GM12878 (cell line): ENCODE results near the gene ALPK1. TPM values are rescaled to one million over a fixed set of nuclear protein-coding genes. Genes with fewer than 3 reads are reported as not detected.

Source experiments
- ATAC-seq: fragments of 200-7000 bp; cut with Tn5 transposase; 3 replicates; pipeline ENCODE4 v1.9.1; 2020; ENCODE audit warnings: mild to moderate bottlenecking, moderate library complexity
- BruUV-seq: library from RNA; stranded (reverse); fragments of 400-500 nt; replicated peaks from 2 replicates; lab custom pipeline; 2021; lab: Mats Ljungman, UMichigan
- CTCF ChIA-PET: fragments of 300-600 bp; sonication (Branson Sonifier 250); formaldehyde crosslinking; extraction: SDS; loops from one replicate; lab custom pipeline; 2021; ENCODE audit warnings: inconsistent platforms; lab: Yijun Ruan, JAX
- POLR2A ChIA-PET: fragments of 350-600 bp; formaldehyde crosslinking; extraction: SDS; loops from one replicate; lab custom pipeline; 2021; ENCODE audit warnings: inconsistent platforms; lab: Charles Lee
- RAD21 ChIA-PET: fragments of 300-600 bp; sonication (Branson Sonifier 250); formaldehyde crosslinking; loops from one replicate; lab custom pipeline; 2023; ENCODE audit warnings: antibody characterized with exemption; ENCODE audit not compliant: unreplicated experiment; lab: Charles Lee
- SMC1A ChIA-PET: fragments of 300-600 bp; sonication (Branson Sonifier 250); formaldehyde crosslinking; loops from one replicate; lab custom pipeline; 2023; ENCODE audit not compliant: unreplicated experiment, uncharacterized antibody; lab: Charles Lee
- DNase-seq: peaks from one replicate; pipeline ENCODE4 v3.0.0-alpha.2; 2011; ENCODE audit warnings: low read depth, low spot score
- FAIRE-seq: peaks from 3 replicates; lab custom pipeline; 2011; peaks lifted over from hg19 to GRCh38; lab: Jason Lieb, UNC
- H2AFZ ChIP-seq: 2 replicates; pipeline ENCODE4 v1.6.0; 2011; ENCODE audit warnings: low read depth, low read length, control low read depth; ENCODE audit not compliant: control insufficient read depth
- H3K27ac ChIP-seq: 2 replicates; pipeline ENCODE4 v1.5.1; 2011; ENCODE audit warnings: control low read depth; ENCODE audit not compliant: control insufficient read depth, insufficient read depth
- H3K27me3 ChIP-seq, 2 experiments: replicated peaks in 1 of 2; 2 replicates each; pipeline versions ENCODE4 v1.6.0 to v1.6.1; 2011; ENCODE audit warnings: low read length in 1 of 2; ENCODE audit not compliant: control insufficient read depth in 2 of 2, insufficient read depth in 2 of 2
- H3K36me3 ChIP-seq, 2 experiments: 2 replicates each; pipeline ENCODE4 v1.5.1; 2011; ENCODE audit warnings: low read length in 1 of 2; ENCODE audit not compliant: control insufficient read depth in 2 of 2, insufficient read depth in 2 of 2
- H3K4me1 ChIP-seq: 2 replicates; pipeline ENCODE4 v1.6.1; 2011; ENCODE audit warnings: mild to moderate bottlenecking, low read length, moderate library complexity, mixed read lengths; ENCODE audit not compliant: control insufficient read depth, insufficient read depth
- H3K4me2 ChIP-seq: 2 replicates; pipeline ENCODE4 v1.6.0; 2011; ENCODE audit warnings: control low read depth; ENCODE audit not compliant: control insufficient read depth, insufficient read depth
- H3K4me3 ChIP-seq: fragments of 200-600 bp; sonication (generic); 2 replicates; pipeline ENCODE4 v1.5.1; 2016
- H3K79me2 ChIP-seq: 2 replicates; pipeline ENCODE4 v1.6.0; 2011; ENCODE audit warnings: low read length; ENCODE audit not compliant: control insufficient read depth, insufficient read depth
- H3K9ac ChIP-seq: 2 replicates; pipeline ENCODE4 v1.8.0; 2011; ENCODE audit warnings: low read length, control low read depth, mixed read lengths; ENCODE audit not compliant: control insufficient read depth, insufficient read depth
- H3K9me3 ChIP-seq: replicated peaks from 3 replicates; pipeline ENCODE4 v1.5.1; 2011; ENCODE audit warnings: mild to moderate bottlenecking, low read length; ENCODE audit not compliant: control insufficient read depth, insufficient read depth
- H4K20me1 ChIP-seq: 2 replicates; pipeline ENCODE4 v1.6.0; 2011; ENCODE audit not compliant: control insufficient read depth, insufficient read depth
- BACH1 ChIP-seq: fragments of 450-650 bp; IDR thresholded peaks from 2 replicates; pipeline ENCODE4 v1.6.1; 2017; ENCODE audit warnings: mild to moderate bottlenecking, borderline replicate concordance
- FOXM1 ChIP-seq: IDR thresholded peaks from 2 replicates; pipeline ENCODE4 v1.6.1; 2012; ENCODE audit warnings: low read depth, mild to moderate bottlenecking, inconsistent platforms, low read length, moderate library complexity
- NFXL1 ChIP-seq: fragments of 450-650 bp; IDR thresholded peaks from 2 replicates; pipeline ENCODE4 v1.6.1; 2017; ENCODE audit warnings: antibody characterized with exemption, mild to moderate bottlenecking, borderline replicate concordance
- NRF1 ChIP-seq: conservative IDR thresholded peaks from 2 replicates; pipeline ENCODE4 v1.6.1; 2011; ENCODE audit warnings: mild to moderate bottlenecking, low read depth, low read length, improper control_type of control experiment
- SPI1 ChIP-seq: IDR thresholded peaks from 2 replicates; pipeline ENCODE4 v1.6.1; 2011; ENCODE audit warnings: low read depth, mild to moderate bottlenecking, low read length, moderate library complexity, borderline replicate concordance; ENCODE audit not compliant: insufficient read depth
- TCF12 ChIP-seq: IDR thresholded peaks from 2 replicates; pipeline ENCODE4 v1.6.1; 2011; ENCODE audit warnings: low read depth, mild to moderate bottlenecking, low read length
- WGBS: methylation state at CpG from one replicate; pipeline ENCODE4 v1.1.6; 2016; ENCODE audit warnings: low lambda C conversion rate; ENCODE audit not compliant: insufficient replicate concordance, insufficient coverage; ENCODE audit errors: missing lambda C conversion rate; 5-methylcytosine and 5-hydroxymethylcytosine counted together
- in situ Hi-C: fragments of 300-500 bp; cut with MboI; formaldehyde crosslinking; loops from 9 replicates; pipeline ENCODE4 v1.14.3; 2018; ENCODE audit warnings: mixed read lengths
- intact Hi-C: fragments of 100-400 bp; cut with micrococcal nuclease; formaldehyde crosslinking; loops from one replicate; pipeline ENCODE4 v1.14.2; 2022; ENCODE audit not compliant: unreplicated experiment
- polyA plus RNA-seq, 11 experiments: library from polyadenylated mRNA; depleted of rRNA in 4 of 11; unstranded in 6 of 11; stranded (reverse) in 5 of 11; fragments of >200 nt; fragmentation: Nextera tagmentation in 4 of 11; fragmentation: Illumina TruSeq in 1 of 11; extraction: Ambion mirVana in 4 of 11; extraction: Trizol in 1 of 11; gene quantifications; 1 replicate in 1 of 11; 2 replicates in 10 of 11; pipeline versions ENCODE4 v1.2.1 to v1.2.3, GENCODE V29; 2011 to 2016; ENCODE audit warnings: inconsistent platforms in 2 of 11, missing spikeins in 2 of 11, low read depth in 1 of 11
- total RNA-seq, 4 experiments: library from RNA; depleted of rRNA in 3 of 4; stranded (reverse); fragments of >200 nt in 3 of 4; fragmentation: Illumina TruSeq in 1 of 4; extraction: Trizol in 1 of 4; gene quantifications; 2 replicates each; pipeline versions ENCODE4 v1.2.1 to v1.2.3, GENCODE V29; 2013 to 2021
- TF ChIP-seq, protein P1 (sequence below): fragments of 450-650 bp; IDR thresholded peaks from 2 replicates; pipeline ENCODE4 v1.6.1; 2014; ENCODE audit warnings: mild to moderate bottlenecking
- TF ChIP-seq, protein P2 (sequence below): fragments of 150-350 bp; IDR thresholded peaks from 2 replicates; pipeline ENCODE4 v1.6.1; 2014; ENCODE audit warnings: mild to moderate bottlenecking, low read depth, low read length
- TF ChIP-seq, protein P3 (sequence below): fragments of 450-650 bp; formaldehyde crosslinking; IDR thresholded peaks from 2 replicates; pipeline ENCODE4 v1.5.0; 2022; ENCODE audit warnings: mild to moderate bottlenecking, missing genetic modification characterization
- TF ChIP-seq, protein P4 (sequence below): IDR thresholded peaks from 2 replicates; pipeline ENCODE4 v1.6.1; 2012; ENCODE audit warnings: mild to moderate bottlenecking, low read depth, low read length

ALPK1 gene
- total and polyA plus RNA-seq, 10 of the 15 experiments (the other 5 are each of a cell fraction or from before 2014, with no cell fraction given): 8.5 to 32.3 (median 22.6) TPM

DNA sequence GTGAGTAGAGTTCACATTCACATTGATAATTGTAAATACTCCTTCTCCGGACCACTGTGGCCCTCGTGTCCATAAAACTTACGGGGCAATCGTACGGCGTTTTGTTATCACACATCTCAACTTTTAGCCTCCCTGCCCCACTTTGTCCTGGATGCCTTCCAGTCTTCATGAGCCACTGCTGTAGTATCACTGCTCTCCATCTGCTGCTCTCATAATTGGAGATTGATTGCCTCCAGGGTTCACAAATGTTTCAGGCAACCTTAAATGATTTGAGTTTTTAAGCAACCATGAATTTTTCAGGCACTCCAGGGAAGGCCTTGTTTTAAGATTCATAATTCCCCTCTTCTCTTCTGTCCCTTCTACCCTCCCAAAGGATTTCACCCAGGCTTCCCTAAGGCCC is 28.4 kb downstream of the ALPK1 start:
- DNase-seq (no peak), FAIRE-seq (no peak), ATAC-seq (no peak)
- Histone ChIP-seq H3K4me3 (no peak overlapping the region), H3K36me3 (peaks cover 0 to 7% of the 10 kb centered on the region in 2 experiments; a peak in 1 of 4 replicates), H2AFZ (no peak overlapping the region), H4K20me1 (no peaks in the 10 kb centered on the region), H3K27ac (no peak overlapping the region), H3K9ac (no peak overlapping the region), H3K79me2 (peaks cover 10% of the 10 kb centered on the region), H3K4me1 (peaks cover 14% of the 10 kb centered on the region), H3K4me2 (no peak overlapping the region), H3K9me3 (no peaks in the 10 kb centered on the region), H3K27me3 (no peaks in the 10 kb centered on the region)
- ChIA-PET SMC1A (interaction anchor here (0.8 to 9.6 kb wide), 5 partner anchors 45 to 199 kb away, joined by 3 to 247 read pairs (median 3); partner anchors contain the start of genes NEUROG2 and TIFA), POLR2A (interaction anchor here (0.6 to 0.7 kb wide), 2 partner anchors 40 to 1070 kb away, joined by 4 to 8 read pairs; partner anchors contain the start of gene TIFA), CTCF (interaction anchor here (1.1 to 5.1 kb wide), 4 partner anchors 175 to 225 kb away, joined by 3 to 43 read pairs (median 14); no protein-coding TSS in a partner anchor), RAD21 (interaction anchor here (1.2 kb wide), 1 partner anchor 195 kb away, joined by 4 read pairs; no protein-coding TSS in a partner anchor)
- BruUV-seq: no TSS peak
- WGBS: 98% methylated on average over 6 of the region's 6 CpGs
- intact Hi-C loops: loop anchor here (5.0 kb wide), 1 partner anchor 228 kb away; no protein-coding TSS in a partner anchor
- in situ Hi-C loops: loop anchor here (5.0 to 10.0 kb wide), 2 partner anchors 221 to 282 kb away; no protein-coding TSS in a partner anchor
- TF ChIP-seq, protein P1, sequence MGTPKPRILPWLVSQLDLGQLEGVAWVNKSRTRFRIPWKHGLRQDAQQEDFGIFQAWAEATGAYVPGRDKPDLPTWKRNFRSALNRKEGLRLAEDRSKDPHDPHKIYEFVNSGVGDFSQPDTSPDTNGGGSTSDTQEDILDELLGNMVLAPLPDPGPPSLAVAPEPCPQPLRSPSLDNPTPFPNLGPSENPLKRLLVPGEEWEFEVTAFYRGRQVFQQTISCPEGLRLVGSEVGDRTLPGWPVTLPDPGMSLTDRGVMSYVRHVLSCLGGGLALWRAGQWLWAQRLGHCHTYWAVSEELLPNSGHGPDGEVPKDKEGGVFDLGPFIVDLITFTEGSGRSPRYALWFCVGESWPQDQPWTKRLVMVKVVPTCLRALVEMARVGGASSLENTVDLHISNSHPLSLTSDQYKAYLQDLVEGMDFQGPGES: no peak
- TF ChIP-seq SPI1 (no peak), NRF1 (no peak), FOXM1 (no peak), TCF12 (no peak), BACH1 (no peak), NFXL1 (no peak)
- TF ChIP-seq, protein P2, sequence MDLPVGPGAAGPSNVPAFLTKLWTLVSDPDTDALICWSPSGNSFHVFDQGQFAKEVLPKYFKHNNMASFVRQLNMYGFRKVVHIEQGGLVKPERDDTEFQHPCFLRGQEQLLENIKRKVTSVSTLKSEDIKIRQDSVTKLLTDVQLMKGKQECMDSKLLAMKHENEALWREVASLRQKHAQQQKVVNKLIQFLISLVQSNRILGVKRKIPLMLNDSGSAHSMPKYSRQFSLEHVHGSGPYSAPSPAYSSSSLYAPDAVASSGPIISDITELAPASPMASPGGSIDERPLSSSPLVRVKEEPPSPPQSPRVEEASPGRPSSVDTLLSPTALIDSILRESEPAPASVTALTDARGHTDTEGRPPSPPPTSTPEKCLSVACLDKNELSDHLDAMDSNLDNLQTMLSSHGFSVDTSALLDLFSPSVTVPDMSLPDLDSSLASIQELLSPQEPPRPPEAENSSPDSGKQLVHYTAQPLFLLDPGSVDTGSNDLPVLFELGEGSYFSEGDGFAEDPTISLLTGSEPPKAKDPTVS: no peak
- TF ChIP-seq, protein P3, sequence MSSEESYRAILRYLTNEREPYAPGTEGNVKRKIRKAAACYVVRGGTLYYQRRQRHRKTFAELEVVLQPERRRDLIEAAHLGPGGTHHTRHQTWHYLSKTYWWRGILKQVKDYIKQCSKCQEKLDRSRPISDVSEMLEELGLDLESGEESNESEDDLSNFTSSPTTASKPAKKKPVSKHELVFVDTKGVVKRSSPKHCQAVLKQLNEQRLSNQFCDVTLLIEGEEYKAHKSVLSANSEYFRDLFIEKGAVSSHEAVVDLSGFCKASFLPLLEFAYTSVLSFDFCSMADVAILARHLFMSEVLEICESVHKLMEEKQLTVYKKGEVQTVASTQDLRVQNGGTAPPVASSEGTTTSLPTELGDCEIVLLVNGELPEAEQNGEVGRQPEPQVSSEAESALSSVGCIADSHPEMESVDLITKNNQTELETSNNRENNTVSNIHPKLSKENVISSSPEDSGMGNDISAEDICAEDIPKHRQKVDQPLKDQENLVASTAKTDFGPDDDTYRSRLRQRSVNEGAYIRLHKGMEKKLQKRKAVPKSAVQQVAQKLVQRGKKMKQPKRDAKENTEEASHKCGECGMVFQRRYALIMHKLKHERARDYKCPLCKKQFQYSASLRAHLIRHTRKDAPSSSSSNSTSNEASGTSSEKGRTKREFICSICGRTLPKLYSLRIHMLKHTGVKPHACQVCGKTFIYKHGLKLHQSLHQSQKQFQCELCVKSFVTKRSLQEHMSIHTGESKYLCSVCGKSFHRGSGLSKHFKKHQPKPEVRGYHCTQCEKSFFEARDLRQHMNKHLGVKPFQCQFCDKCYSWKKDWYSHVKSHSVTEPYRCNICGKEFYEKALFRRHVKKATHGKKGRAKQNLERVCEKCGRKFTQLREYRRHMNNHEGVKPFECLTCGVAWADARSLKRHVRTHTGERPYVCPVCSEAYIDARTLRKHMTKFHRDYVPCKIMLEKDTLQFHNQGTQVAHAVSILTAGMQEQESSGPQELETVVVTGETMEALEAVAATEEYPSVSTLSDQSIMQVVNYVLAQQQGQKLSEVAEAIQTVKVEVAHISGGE (CRISPR knock-in tag): no peak
- TF ChIP-seq, protein P4, sequence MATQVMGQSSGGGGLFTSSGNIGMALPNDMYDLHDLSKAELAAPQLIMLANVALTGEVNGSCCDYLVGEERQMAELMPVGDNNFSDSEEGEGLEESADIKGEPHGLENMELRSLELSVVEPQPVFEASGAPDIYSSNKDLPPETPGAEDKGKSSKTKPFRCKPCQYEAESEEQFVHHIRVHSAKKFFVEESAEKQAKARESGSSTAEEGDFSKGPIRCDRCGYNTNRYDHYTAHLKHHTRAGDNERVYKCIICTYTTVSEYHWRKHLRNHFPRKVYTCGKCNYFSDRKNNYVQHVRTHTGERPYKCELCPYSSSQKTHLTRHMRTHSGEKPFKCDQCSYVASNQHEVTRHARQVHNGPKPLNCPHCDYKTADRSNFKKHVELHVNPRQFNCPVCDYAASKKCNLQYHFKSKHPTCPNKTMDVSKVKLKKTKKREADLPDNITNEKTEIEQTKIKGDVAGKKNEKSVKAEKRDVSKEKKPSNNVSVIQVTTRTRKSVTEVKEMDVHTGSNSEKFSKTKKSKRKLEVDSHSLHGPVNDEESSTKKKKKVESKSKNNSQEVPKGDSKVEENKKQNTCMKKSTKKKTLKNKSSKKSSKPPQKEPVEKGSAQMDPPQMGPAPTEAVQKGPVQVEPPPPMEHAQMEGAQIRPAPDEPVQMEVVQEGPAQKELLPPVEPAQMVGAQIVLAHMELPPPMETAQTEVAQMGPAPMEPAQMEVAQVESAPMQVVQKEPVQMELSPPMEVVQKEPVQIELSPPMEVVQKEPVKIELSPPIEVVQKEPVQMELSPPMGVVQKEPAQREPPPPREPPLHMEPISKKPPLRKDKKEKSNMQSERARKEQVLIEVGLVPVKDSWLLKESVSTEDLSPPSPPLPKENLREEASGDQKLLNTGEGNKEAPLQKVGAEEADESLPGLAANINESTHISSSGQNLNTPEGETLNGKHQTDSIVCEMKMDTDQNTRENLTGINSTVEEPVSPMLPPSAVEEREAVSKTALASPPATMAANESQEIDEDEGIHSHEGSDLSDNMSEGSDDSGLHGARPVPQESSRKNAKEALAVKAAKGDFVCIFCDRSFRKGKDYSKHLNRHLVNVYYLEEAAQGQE: no peak
